Measurements from ENCODE around the gene STAG1.

DNA sequence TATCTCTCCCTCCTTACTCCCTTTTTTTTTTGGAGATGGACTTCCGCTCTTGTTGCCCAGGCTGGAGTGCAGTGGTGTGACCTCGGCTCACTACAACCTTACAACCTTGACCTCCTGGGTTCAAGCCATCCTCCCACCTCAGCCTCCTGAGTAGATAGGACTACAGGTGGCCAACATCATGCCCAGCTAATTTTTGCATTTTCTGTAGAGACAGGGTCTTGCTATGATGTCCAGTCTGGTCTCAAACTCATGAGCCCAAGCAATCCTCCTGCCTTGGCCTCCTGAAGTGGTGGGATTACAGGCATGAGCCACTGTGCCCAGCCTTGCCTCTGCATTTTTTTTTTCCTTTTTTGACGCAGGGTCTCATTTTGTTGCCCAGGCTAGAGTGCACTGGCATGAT is 17.1 kb downstream of the STAG1 start:
- TF ChIP-seq, protein P1, sequence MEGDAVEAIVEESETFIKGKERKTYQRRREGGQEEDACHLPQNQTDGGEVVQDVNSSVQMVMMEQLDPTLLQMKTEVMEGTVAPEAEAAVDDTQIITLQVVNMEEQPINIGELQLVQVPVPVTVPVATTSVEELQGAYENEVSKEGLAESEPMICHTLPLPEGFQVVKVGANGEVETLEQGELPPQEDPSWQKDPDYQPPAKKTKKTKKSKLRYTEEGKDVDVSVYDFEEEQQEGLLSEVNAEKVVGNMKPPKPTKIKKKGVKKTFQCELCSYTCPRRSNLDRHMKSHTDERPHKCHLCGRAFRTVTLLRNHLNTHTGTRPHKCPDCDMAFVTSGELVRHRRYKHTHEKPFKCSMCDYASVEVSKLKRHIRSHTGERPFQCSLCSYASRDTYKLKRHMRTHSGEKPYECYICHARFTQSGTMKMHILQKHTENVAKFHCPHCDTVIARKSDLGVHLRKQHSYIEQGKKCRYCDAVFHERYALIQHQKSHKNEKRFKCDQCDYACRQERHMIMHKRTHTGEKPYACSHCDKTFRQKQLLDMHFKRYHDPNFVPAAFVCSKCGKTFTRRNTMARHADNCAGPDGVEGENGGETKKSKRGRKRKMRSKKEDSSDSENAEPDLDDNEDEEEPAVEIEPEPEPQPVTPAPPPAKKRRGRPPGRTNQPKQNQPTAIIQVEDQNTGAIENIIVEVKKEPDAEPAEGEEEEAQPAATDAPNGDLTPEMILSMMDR (IDR thresholded peaks at IDR 0.05): no peak
- no peak for TF ChIP-seq POLR2A (IDR thresholded peaks at IDR 0.05)
